GOT3 (cell line): ENCODE data around the gene BMI1.

Experiments
- DNase-seq: peaks from one replicate; lab custom pipeline; 2025; ENCODE audit warnings: mixed read lengths; lab: John Stamatoyannopoulos, UW

BMI1 gene

GRCh38 chr10:22319980-22320558 lies 830 bp upstream of the BMI1 start:
- no peak for DNase-seq

- DNase-seq = no peak
These were observed 441 bp downstream of the BMI1 start for GRCh38 chr10:22321156-22321923.

DNA sequence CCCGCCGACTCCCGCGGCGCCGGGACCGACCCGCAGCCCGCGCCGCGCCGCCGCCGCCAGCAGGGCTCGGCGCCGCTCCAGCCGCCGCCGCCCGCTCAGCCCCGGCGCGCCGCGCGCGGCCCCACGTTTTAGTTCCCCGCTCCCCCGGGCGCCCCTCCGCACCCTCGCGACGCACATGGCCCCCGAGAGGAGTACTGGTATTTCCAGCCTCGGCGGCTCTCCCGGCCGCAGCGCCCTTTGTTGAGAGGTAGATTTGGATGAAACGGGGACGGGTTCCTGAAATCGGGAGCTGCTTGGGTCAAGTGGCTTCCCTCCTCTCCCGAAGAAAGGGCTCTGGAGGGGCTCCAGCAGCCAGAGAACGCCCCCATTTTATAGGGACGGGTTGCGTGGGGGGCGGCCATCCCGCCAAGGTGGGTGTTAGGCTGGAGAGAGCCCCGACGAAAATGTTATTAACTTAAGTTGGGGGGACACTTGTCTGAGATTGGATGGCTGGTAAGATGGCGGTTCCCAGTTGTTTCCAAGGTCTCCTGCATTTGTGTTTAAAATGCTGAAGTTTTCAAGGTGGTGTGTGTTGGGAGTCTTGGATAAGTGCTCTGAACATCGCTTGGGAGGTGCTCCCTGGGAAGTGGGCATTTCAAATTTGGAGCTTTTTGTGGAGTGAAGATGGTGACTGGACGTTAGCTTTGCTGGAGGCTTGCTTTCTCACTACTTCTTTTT lies 1.2 kb downstream of the BMI1 start:
- no peak for DNase-seq

- DNase-seq = no peak
These were observed 1.8 kb downstream of the BMI1 start for GRCh38 chr10:22322641-22323160.

- DNase-seq = no peak
These were observed 2.8 kb downstream of the BMI1 start for GRCh38 chr10:22323538-22324305.

- DNase-seq = no peak
These were observed 3.5 kb downstream of the BMI1 start for GRCh38 chr10:22324413-22324812.

GRCh38 chr10:22324893-22325271 lies 4.0 kb downstream of the BMI1 start:
- no peak for DNase-seq

GRCh38 chr10:22325272-22326144 lies 4.6 kb downstream of the BMI1 start:
- DNase-seq = peak; percentile 30

DNA sequence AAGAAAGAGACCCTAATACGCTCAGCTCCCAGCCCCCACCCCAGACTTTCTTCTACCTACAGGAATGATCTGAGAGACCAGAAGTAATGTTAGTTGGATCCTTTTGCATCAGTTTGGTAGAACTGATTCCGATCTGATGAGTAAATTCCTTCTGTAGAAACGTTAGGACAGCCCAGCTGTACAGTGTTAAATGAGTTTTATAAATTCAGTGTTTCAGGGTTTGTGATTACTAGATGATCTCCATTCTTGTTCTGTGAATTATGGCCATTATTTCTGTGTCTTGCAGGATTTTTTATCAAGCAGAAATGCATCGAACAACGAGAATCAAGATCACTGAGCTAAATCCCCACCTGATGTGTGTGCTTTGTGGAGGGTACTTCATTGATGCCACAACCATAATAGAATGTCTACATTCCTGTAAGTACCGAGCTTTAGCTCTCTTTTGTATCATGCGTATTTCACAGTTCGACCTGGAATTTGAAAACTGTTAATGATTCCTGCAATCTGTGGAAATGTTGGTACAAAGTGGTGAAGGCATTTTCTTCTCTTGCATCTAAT lies 5.3 kb downstream of the BMI1 start:
- DNase-seq = no peak

DNA sequence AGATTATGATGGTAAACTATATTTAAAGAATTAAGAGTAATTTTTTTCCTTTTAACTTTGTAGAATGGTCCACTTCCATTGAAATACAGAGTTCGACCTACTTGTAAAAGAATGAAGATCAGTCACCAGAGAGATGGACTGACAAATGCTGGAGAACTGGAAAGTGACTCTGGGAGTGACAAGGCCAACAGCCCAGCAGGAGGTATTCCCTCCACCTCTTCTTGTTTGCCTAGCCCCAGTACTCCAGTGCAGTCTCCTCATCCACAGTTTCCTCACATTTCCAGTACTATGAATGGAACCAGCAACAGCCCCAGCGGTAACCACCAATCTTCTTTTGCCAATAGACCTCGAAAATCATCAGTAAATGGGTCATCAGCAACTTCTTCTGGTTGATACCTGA lies 8.3 kb downstream of the BMI1 start:
- no peak for DNase-seq

DNA sequence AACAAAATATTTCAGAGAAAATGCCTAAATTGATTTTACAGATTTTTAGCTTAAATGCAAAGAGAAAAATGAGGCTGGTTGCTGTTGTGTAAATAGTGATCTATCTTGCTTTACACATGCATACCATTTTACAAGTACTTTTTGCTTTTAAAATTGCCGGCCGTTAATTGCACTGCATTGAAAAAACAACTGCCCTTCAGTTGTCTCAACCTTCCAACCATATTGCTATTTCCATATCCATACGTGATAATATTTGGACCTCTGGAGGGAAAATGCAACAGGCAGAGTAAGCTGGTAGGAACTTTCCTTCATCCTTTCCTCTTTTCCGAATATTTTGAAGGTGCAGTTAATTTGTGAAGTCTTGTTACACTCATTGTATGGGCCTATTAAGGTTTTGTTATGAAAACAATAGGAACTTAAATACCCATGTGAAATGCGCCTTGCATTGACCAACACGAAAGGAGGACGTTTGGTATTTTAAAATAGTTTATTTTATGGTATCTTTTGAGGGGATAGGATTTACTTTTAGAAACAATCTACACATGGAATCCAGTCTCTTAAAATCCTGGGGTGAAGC lies 11.3 kb downstream of the BMI1 start:
- DNase-seq = no peak

DNA sequence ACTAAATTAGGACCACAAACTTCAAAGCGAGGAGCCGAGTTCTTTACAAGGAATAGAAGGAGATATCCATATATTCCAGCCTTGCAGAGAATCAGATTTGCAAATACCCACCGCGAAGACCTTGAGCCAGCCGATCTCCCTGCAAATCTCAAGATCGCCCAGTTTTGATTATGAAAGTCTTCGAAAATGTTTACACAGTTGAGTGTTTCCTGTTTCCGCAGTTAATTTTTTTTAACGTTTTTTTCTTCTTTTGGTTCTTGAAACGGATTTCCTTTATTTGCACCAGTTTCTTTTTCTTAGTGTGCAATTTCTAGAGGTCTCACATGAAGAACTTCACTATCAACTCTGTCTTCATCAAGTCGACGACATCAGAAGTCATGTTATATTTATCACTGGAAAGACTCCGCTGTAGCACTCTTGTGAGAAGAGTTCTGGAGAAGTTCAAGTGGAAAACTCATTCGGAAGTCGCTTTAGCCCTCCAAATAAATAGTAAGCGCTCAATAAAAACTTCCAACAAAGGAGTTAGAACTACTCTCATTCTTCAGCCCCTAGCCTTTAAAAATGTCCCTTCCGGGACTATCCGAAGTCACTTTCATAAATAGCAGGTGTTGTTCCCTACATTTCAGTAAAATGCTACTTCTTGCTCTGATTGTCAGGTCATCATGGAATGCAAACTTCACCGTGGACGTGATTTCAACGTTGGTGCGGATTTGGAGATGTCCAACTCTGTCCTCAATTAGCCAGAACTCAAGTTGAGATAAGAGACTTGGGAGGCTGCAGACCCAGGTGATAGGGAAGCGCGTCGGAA lies 12.5 kb downstream of the BMI1 start:
- no peak for DNase-seq

DNA sequence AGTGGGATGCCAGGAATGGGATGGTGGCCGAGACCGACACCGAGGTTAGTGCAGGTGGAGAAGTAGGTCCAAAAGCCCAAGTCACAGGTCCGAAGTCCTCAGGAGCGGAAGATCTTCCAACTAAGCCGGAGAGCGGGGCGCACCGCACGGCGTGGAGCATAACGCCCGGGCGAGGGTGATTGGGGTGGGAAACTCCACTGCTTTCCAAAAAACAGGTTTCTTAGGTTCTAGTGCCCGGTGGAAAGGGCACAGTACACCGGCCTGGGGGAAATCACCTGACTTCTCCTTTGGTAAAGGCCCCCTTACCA lies 13.0 kb downstream of the BMI1 start:
- no peak for DNase-seq

GRCh38 chr10:22334414-22335172 lies 13.7 kb downstream of the BMI1 start:
- DNase-seq = no peak

GRCh38 chr10:22335173-22335933 lies 14.5 kb downstream of the BMI1 start:
- DNase-seq = no peak

- DNase-seq = no peak
These were observed 17.4 kb downstream of the BMI1 start for GRCh38 chr10:22338185-22338900.

GRCh38 chr10:22338931-22339330 lies 18.0 kb downstream of the BMI1 start:
- no peak for DNase-seq
